Smooth muscle cell (in vitro differentiated cells): ENCODE measurements around the gene ELL. TPM values are rescaled to one million over a fixed set of nuclear protein-coding genes. Genes with fewer than 3 reads are reported as not detected.
A peak's percentile ranks its signal among the peaks of the same experiment; 100 is the strongest.

Source experiments
- DNase-seq: peaks from one replicate; lab custom pipeline; 2025; ENCODE audit not compliant: unreplicated experiment; lab: John Stamatoyannopoulos, UW
- H2AFZ ChIP-seq: fragments of 200-600 bp; sonication (generic); 2 replicates; pipeline ENCODE4 v1.6.0; 2016; ENCODE audit warnings: antibody characterized with exemption, low read depth, mild to moderate bottlenecking
- H3F3A ChIP-seq: fragments of 200-600 bp; sonication (generic); 2 replicates; pipeline ENCODE4 v1.6.0; 2017; ENCODE audit warnings: antibody characterized with exemption, low read depth
- H3K27ac ChIP-seq: fragments of 200-600 bp; sonication (generic); 2 replicates; pipeline ENCODE4 v1.5.1; 2016; ENCODE audit warnings: low read depth, mild to moderate bottlenecking
- H3K27me3 ChIP-seq: fragments of 200-600 bp; sonication (generic); 2 replicates; pipeline ENCODE4 v1.6.1; 2016; ENCODE audit warnings: low read depth, mild to moderate bottlenecking
- H3K36me3 ChIP-seq: fragments of 200-600 bp; sonication (generic); 2 replicates; pipeline ENCODE4 v1.5.1; 2016; ENCODE audit warnings: low read depth
- H3K4me1 ChIP-seq: fragments of 200-600 bp; sonication (generic); 2 replicates; pipeline ENCODE4 v1.5.1; 2016; ENCODE audit warnings: low read depth
- H3K4me2 ChIP-seq: fragments of 200-600 bp; sonication (generic); 2 replicates; pipeline ENCODE4 v1.6.0; 2016; ENCODE audit warnings: mild to moderate bottlenecking
- H3K4me3 ChIP-seq: fragments of 200-600 bp; sonication (generic); 2 replicates; pipeline ENCODE4 v1.5.1; 2016; ENCODE audit warnings: mild to moderate bottlenecking
- H3K79me2 ChIP-seq: fragments of 200-600 bp; sonication (generic); 2 replicates; pipeline ENCODE4 v1.6.0; 2016; ENCODE audit warnings: low read depth, mild to moderate bottlenecking
- H3K9ac ChIP-seq: fragments of 200-600 bp; sonication (generic); 2 replicates; pipeline ENCODE4 v1.6.0; 2016; ENCODE audit warnings: low read depth
- H3K9me3 ChIP-seq: fragments of 200-600 bp; sonication (generic); replicated peaks from 2 replicates; pipeline ENCODE4 v1.5.1; 2016; ENCODE audit warnings: low read depth
- H4K20me1 ChIP-seq: fragments of 200-600 bp; sonication (generic); 2 replicates; pipeline ENCODE4 v1.6.0; 2016; ENCODE audit warnings: low read depth
- CTCF ChIP-seq: fragments of 200-600 bp; sonication (generic); IDR thresholded peaks from 2 replicates; pipeline ENCODE4 v1.5.1; 2017; ENCODE audit warnings: borderline replicate concordance, mild to moderate bottlenecking, antibody characterized with exemption; ENCODE audit not compliant: insufficient read depth, poor library complexity, severe bottlenecking
- WGBS: methylation state at CpG from one replicate; pipeline ENCODE4 v1.1.7; 2016; ENCODE audit warnings: low lambda C conversion rate; 5-methylcytosine and 5-hydroxymethylcytosine counted together
- polyA plus RNA-seq: library from polyadenylated mRNA; unstranded; fragments of >200 nt; fragmentation: Nextera tagmentation; extraction: Ambion mirVana; gene quantifications from 2 replicates; pipeline ENCODE4 v1.2.1, GENCODE V29; 2016
- total RNA-seq: library from RNA; depleted of rRNA; stranded (reverse); fragments of >200 nt; gene quantifications from 2 replicates; pipeline ENCODE4 v1.2.3, GENCODE V29; 2014

ELL gene
- total and polyA plus RNA-seq, 2 experiments from 2014 or later: 12.8 to 15.2 TPM

GRCh38 chr19:18430417-18431144, 91.3 kb downstream of the ELL start:
- peaks cover 8% of the 10 kb centered on the region for H3F3A ChIP-seq
- no peaks in the 10 kb centered on the region for H3K9me3 ChIP-seq
- H3K4me2 ChIP-seq: no peak overlapping the region
- no peak overlapping the region for H3K27ac ChIP-seq
- H3K27me3 ChIP-seq: no peaks in the 10 kb centered on the region
- H2AFZ ChIP-seq: no peak overlapping the region
- no peak for DNase-seq
- H3K79me2 ChIP-seq: peaks cover 7% of the 10 kb centered on the region
- no peak overlapping the region for H3K4me3 ChIP-seq
- no peaks in the 10 kb centered on the region for H3K36me3 ChIP-seq
- H3K9ac ChIP-seq: no peak overlapping the region
- no peak for TF ChIP-seq CTCF
- 88% methylated on average over 14 of the region's 21 CpGs for WGBS
- peaks cover 26% of the 10 kb centered on the region for H3K4me1 ChIP-seq
- peaks cover 21% of the 10 kb centered on the region for H4K20me1 ChIP-seq

GRCh38 chr19:18429717-18430416, 92.0 kb downstream of the ELL start:
- H3K27ac ChIP-seq: peak overlapping the region; percentile 97
- no peaks in the 10 kb centered on the region for H3K27me3 ChIP-seq
- no peak for DNase-seq
- peak overlapping the region; percentile 94 for H3K9ac ChIP-seq
- no peaks in the 10 kb centered on the region for H3K9me3 ChIP-seq
- H3K4me1 ChIP-seq: peaks cover 26% of the 10 kb centered on the region
- H3K36me3 ChIP-seq: no peaks in the 10 kb centered on the region
- WGBS: 46% methylated on average over 10 of the region's 13 CpGs
- peaks cover 8% of the 10 kb centered on the region for H3K79me2 ChIP-seq
- no peak overlapping the region for H2AFZ ChIP-seq
- H4K20me1 ChIP-seq: peaks cover 26% of the 10 kb centered on the region
- no peak for TF ChIP-seq CTCF
- peaks cover 8% of the 10 kb centered on the region for H3F3A ChIP-seq
- peak overlapping the region; percentile 90 for H3K4me2 ChIP-seq
- peak overlapping the region; percentile 63 for H3K4me3 ChIP-seq

- H3K79me2 ChIP-seq: peaks cover 10% of the 10 kb centered on the region
- H3K4me3 ChIP-seq: peak overlapping the region; percentile 63
- H3K36me3 ChIP-seq: no peaks in the 10 kb centered on the region
- peaks cover 34% of the 10 kb centered on the region for H4K20me1 ChIP-seq
- peak overlapping the region; percentile 97 for H3K27ac ChIP-seq
- no peak overlapping the region for H2AFZ ChIP-seq
- DNase-seq: peak; percentile 93
- peaks cover under 1% of the 10 kb centered on the region for H3F3A ChIP-seq
- H3K4me2 ChIP-seq: peak overlapping the region; percentile 90
- no peak for TF ChIP-seq CTCF
- peaks cover 28% of the 10 kb centered on the region for H3K4me1 ChIP-seq
- no peaks in the 10 kb centered on the region for H3K27me3 ChIP-seq
- H3K9ac ChIP-seq: peak overlapping the region; percentile 94
- H3K9me3 ChIP-seq: no peaks in the 10 kb centered on the region
- 3% methylated on average over 45 of the region's 77 CpGs for WGBS
Observed at GRCh38 chr19:18428787-18429674, 92.8 kb downstream of the ELL start.
